GM23248 (cell line): ENCODE results near the gene GALE.

Source experiments
- EZH2 ChIP-seq: fragments of 200-600 bp; sonication (generic); IDR thresholded peaks from 2 replicates; pipeline ENCODE4 v1.6.1; 2018; ENCODE audit warnings: antibody characterized with exemption, mild to moderate bottlenecking; ENCODE audit not compliant: insufficient read depth, poor library complexity, severe bottlenecking
- EZH2phosphoT487 ChIP-seq: fragments of 200-600 bp; sonication (generic); IDR thresholded peaks from 2 replicates; pipeline ENCODE4 v1.6.1; 2018; ENCODE audit warnings: antibody characterized with exemption, moderate library complexity, mild to moderate bottlenecking, low read depth; ENCODE audit not compliant: insufficient read depth

DNA sequence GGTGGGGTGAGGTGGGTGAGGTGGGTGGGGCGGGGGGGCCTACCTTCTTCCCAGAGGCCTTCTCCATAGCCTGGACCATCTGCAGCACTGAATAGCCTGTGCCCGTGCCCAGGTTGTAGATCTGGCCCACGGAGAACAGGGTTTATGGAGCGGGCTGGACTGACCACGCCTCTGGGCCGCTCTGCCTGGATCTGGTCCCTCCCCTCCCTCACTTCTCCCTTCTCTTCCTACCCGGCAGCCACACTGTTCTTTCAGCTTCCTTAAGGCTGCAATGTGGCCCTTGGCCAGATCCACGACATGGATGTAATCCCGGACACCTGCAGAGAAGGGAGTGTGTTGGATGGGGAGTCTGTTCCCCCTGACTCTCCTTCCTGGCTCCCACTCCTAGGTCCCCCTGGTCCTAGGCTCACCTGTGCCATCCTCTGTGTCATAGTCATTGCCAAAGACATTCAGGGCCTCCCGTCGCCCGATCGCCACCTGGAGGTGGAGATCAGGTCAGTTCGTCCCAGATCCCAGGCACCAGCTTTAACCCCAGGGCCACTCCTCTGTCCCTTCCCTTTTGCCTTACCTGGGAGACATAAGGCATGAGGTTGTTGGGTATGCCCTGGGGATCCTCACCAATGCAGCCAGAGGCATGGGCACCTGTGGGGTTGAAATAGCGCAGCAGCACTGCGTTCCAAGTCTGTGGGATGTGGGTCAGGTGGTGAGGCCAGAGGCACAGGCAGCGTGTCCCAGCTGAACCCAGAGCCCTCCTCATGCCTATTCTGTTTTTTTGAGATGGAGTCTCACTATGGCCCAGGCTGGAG is 3.9 kb downstream of the GALE start:
- TF ChIP-seq EZH2 (no peak), EZH2phosphoT487 (no peak)
